Small intestine (tissue), 7 donors: ENCODE results near the gene TEX19. TPM values are rescaled to one million over a fixed set of nuclear protein-coding genes. Genes with fewer than 3 reads are reported as not detected.
"Not testable (repeated sequence)": the region's sequence is repeated elsewhere in the genome, so short reads cannot be mapped to it uniquely, and the experiment has no call there.

ENCODE experiments used
- DNase-seq, 2 donors: peaks; one replicate each; pipeline versions ENCODE4 v3.0.0 to v3.0.0-alpha.2; 2013
- FAIRE-seq: peaks from 2 replicates; lab custom pipeline; 2012; peaks lifted over from hg19 to GRCh38; lab: Jason Lieb, UNC
- H3K27ac ChIP-seq, 3 donors: one replicate each; pipeline ENCODE4 v1.5.1; 2013; ENCODE audit warnings: low read length in 2 of 3, mild to moderate bottlenecking in 2 of 3, control low read depth in 1 of 3, inconsistent platforms in 1 of 3, low read depth in 1 of 3, moderate library complexity in 1 of 3
- H3K27me3 ChIP-seq, 3 donors: one replicate each; pipeline ENCODE4 v1.6.1; 2013; ENCODE audit warnings: low read length in 3 of 3, inconsistent platforms in 1 of 3; ENCODE audit not compliant: control insufficient read depth in 3 of 3, insufficient read depth in 3 of 3
- H3K36me3 ChIP-seq, 3 donors: one replicate each; pipeline ENCODE4 v1.6.1; 2013; ENCODE audit warnings: low read length in 3 of 3, inconsistent platforms in 1 of 3, low read depth in 1 of 3, mild to moderate bottlenecking in 1 of 3, moderate library complexity in 1 of 3; ENCODE audit not compliant: control insufficient read depth in 3 of 3, insufficient read depth in 2 of 3
- H3K4me1 ChIP-seq, 3 donors: one replicate each; pipeline ENCODE4 v1.6.1; 2013; ENCODE audit warnings: low read length in 2 of 3, inconsistent platforms in 1 of 3, low read depth in 1 of 3, mild to moderate bottlenecking in 1 of 3, moderate library complexity in 1 of 3; ENCODE audit not compliant: control insufficient read depth in 3 of 3, insufficient read depth in 2 of 3
- H3K4me3 ChIP-seq, 3 donors: one replicate each; pipeline ENCODE4 v1.5.1; 2013; ENCODE audit warnings: low read length in 3 of 3, control low read depth in 1 of 3, inconsistent platforms in 1 of 3, low read depth in 1 of 3, mild to moderate bottlenecking in 1 of 3, moderate library complexity in 1 of 3
- H3K9me3 ChIP-seq, 2 donors: one replicate each; pipeline ENCODE4 v1.6.1; 2013; ENCODE audit warnings: low read depth in 1 of 2, low read length in 1 of 2; ENCODE audit not compliant: control insufficient read depth in 2 of 2, insufficient read depth in 1 of 2
- WGBS, 3 donors: extraction: QIAGEN DNeasy Blood & Tissue Kit; methylation state at CpG; one replicate each; pipeline ENCODE4 v1.1.7; 2013; 5-methylcytosine and 5-hydroxymethylcytosine counted together
- polyA plus RNA-seq, 4 donors: library from polyadenylated mRNA; stranded (reverse) in 3 of 4; unstranded in 1 of 4; fragments of 200-250 nt in 3 of 4; fragments of 120-200 nt in 1 of 4; gene quantifications; one replicate each; pipeline versions ENCODE4 v1.2.1 to v1.2.3, GENCODE V29; 2013
- donor health status: healthy with polysubstance abuse.
- donor health status: control.
- donor health status: control.
- donor health status: Bipolar disorder and iron deficiency.
- donor health status: healthy.

TEX19 gene
- polyA plus RNA-seq, 4 donors: 0.07 TPM; not detected in 3

DNA sequence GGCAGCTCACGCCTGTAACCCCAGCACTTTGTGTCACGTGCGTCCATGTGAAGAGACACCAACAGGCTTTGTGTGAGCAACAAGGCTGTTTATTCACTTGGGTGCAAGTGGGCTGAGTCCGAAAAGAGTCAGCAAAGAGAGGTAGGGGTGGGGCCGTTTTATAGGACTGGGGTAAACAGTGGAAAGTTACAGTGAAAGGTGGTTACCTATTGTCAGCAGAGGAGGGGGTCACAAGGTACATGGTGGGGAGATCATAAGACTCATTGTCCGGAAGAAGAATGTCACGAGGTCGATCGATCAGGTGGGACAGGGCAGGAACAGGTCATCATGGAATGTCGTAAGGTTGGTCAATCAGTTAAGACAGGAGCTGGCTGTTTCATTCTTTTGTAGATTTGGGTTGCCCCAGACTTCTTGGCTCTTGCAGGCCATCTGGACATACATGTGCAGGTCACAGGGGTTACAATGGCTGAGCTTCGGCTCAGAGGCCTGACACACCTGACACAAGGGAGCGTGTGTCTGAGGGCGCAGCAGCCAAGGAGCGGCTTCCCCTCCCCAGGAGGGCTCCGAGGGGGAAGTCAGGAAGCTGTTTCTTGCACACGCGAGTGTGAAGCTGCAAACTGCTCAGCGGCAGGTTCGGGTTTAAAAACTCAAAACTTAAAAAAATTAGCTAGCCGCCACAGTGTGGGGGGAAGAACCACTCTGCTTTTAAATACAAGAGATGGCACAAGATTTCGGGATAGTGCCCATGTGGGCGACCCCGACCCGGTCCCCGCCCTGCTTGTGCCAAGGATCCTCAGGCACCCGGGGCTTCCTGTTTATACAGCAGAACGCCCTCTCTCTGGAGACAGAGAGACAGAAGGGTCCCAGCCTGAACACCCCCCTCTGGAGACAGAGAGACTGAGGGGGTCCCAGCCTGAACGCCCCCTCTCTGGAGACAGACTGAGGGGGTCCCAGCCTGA is 12.4 kb upstream of the TEX19 start:
- DNase-seq: peak in 1 of 2 donors; percentile 48
- H3K27me3 ChIP-seq: no peaks in the 10 kb centered on the region
- 44 to 55% (median 46%) methylated on average over 28 of the region's 28 CpGs for WGBS, 3 donors
- no peak overlapping the region for H3K4me3 ChIP-seq
- no peaks in the 10 kb centered on the region for H3K9me3 ChIP-seq
- peaks cover 0 to 9% (median 0%) of the 10 kb centered on the region in 3 donors for H3K4me1 ChIP-seq
- no peaks in the 10 kb centered on the region for H3K36me3 ChIP-seq
- no peak for FAIRE-seq
- no peak overlapping the region for H3K27ac ChIP-seq

DNA sequence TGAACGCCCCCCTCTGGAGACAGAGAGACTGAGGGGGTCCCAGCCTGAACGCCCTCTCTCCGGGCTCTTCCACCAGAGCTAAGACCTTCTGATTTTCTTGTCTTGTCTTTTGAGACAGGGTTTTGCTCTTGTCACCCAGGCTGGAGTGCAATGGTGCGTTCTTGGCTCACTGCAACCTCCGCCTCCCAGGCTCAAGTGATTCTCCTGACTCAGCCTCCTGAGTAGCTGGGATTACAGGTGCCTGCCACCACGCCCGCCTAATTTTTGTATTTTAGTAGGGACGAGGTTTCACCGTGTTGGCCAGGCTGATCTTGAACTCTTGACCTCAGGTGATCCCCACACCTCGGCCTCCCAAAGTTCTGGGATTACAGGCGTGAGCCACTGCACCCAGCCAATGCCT is 11.1 kb upstream of the TEX19 start:
- H3K4me1 ChIP-seq: peaks cover 0 to 11% (median 0%) of the 10 kb centered on the region in 3 donors
- FAIRE-seq, H3K27ac ChIP-seq, DNase-seq, H3K9me3 ChIP-seq, H3K36me3 ChIP-seq, H3K4me3 ChIP-seq, H3K27me3 ChIP-seq: not testable (repeated sequence)
- 58 to 79% (median 77%) methylated on average over 11 of the region's 11 CpGs for WGBS, 3 donors

DNA sequence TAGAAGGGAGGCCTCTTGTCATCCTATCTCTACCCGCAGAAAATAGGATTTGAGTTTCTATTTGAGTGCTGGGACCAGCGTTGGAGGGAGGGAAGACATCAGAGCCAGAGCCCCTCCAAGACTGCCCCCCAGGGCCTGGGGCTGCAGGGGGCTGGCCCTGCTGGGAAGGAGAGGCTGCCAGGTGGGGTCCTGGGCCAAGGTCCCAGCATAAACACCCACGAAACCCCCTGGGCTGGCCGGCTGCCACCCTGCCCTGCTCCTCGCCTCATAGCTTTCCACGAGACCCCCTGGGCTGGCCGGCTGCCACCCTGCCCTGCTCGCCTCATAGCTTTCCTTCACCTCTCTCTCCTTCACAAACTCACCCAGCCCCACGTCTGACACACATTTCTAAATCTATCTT is 10.6 kb upstream of the TEX19 start:
- no peaks in the 10 kb centered on the region for H3K9me3 ChIP-seq
- 63 to 72% (median 66%) methylated on average over 9 of the region's 9 CpGs for WGBS, 3 donors
- H3K36me3 ChIP-seq: no peaks in the 10 kb centered on the region
- no peak for FAIRE-seq
- H3K27ac ChIP-seq: no peak overlapping the region
- H3K4me1 ChIP-seq: peaks cover 0 to 11% (median 0%) of the 10 kb centered on the region in 3 donors
- H3K27me3 ChIP-seq: no peaks in the 10 kb centered on the region
- H3K4me3 ChIP-seq: no peak overlapping the region
- DNase-seq: no peak

DNA sequence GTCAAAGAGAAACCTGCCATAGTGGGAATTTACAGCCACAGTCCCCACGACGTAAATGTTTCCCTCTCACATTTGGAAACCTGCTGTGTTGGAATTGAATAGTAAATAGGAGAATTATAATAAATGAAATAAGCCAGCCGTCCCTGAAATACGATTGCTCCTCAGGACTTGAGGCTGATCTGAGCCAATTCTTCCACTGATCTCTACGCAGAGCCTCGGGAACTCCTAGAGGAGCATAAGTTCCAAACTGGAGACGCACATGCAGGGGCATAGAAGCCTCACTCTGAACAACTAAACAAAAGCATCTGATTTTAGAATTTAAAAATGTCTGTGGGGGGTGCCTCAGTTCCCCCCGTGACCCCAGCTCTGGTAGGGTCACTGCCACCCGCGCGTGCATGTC is 10.2 kb upstream of the TEX19 start:
- H3K27ac ChIP-seq: no peak overlapping the region
- no peak for FAIRE-seq
- H3K36me3 ChIP-seq: no peaks in the 10 kb centered on the region

DNA sequence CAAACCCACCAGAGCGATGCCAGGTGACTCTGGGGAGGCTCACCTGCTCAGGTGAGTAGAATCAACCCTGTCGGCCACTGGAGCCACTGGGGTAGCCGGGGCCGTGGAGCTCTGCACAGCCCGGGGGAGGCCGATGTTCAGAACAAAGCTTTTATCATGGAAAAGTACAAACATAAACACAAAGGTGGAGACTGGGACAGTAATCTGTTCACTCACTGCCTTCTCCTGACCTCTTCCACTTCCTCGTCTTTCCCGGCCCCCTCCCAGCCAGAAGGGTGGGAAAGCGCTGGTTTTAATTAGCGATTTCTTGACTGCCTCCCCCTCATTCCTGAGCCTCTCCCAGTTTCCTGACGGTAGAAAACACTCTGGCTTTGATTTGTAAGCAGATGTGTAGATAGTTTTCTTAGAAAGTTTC is 9.8 kb upstream of the TEX19 start:
- FAIRE-seq: no peak
- 25 to 43% (median 39%) methylated on average over 11 of the region's 11 CpGs for WGBS, 3 donors

More for the DNA sequence above, 10.2 kb upstream of the TEX19 start:
- WGBS, 3 donors: 65 to 68% (median 66%) methylated on average over 11 of the region's 11 CpGs
- no peak overlapping the region for H3K4me3 ChIP-seq
- H3K27me3 ChIP-seq: no peaks in the 10 kb centered on the region
- no peak for DNase-seq
- no peaks in the 10 kb centered on the region for H3K9me3 ChIP-seq
- H3K4me1 ChIP-seq: peaks cover 0 to 11% (median 0%) of the 10 kb centered on the region in 3 donors

DNA sequence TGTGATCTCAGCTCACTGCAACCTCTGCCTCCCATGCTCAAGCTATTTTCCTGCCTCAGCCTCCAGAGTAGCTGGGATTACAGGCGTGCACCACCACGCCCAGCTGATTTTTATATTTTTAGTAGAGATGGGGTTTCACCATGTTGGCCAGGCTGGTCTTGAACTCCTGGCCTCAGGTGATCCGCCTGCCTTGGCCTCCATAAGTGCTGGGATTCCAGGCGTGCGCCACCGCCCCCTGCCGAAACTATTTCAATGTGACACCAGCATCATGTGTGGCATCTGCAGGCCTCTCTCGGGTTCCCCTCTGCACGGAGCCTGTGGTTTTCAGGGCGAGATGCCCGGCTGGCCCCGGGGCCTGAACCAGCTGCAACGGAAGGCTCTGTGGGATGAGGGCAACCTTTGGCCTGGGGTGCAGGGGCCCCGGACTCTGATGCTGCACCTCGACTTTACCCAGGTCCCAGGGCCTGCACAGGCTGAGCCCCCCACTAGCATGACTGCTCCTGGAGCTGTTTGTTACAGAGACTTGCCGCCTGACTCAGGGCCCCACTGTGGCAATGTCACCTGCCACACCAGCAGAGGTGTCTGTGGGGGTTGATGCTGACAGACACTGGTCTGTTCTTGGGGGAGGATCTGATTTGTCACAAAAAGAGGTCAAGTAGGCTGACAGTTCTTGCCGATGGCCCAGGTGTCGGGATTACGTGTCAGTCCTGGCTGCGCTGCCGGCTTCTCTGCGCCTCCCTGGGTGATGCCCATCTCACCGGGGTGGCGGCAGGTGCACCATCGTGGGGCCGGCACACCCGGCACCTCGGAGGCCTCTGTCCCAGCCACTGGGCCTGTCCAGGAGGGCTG is 8.6 kb upstream of the TEX19 start:
- no peak overlapping the region for H3K4me3 ChIP-seq
- H3K27me3 ChIP-seq: peaks cover 0 to under 1% (median 0%) of the 10 kb centered on the region in 3 donors
- no peak overlapping the region for H3K27ac ChIP-seq
- 67 to 84% (median 74%) methylated on average over 28 of the region's 28 CpGs for WGBS, 3 donors
- DNase-seq (no peak), FAIRE-seq (no peak)
- H3K9me3 ChIP-seq: no peaks in the 10 kb centered on the region
- H3K36me3 ChIP-seq: no peaks in the 10 kb centered on the region
- H3K4me1 ChIP-seq: peaks cover 0 to 11% (median 0%) of the 10 kb centered on the region in 3 donors

More for the DNA sequence above, 9.8 kb upstream of the TEX19 start:
- Histone ChIP-seq H3K27ac (no peak overlapping the region), H3K4me1 (peaks cover 0 to 11% (median 0%) of the 10 kb centered on the region in 3 donors), H3K36me3 (no peaks in the 10 kb centered on the region), H3K4me3 (no peak overlapping the region), H3K27me3 (no peaks in the 10 kb centered on the region), H3K9me3 (no peaks in the 10 kb centered on the region)
- no peak for DNase-seq

DNA sequence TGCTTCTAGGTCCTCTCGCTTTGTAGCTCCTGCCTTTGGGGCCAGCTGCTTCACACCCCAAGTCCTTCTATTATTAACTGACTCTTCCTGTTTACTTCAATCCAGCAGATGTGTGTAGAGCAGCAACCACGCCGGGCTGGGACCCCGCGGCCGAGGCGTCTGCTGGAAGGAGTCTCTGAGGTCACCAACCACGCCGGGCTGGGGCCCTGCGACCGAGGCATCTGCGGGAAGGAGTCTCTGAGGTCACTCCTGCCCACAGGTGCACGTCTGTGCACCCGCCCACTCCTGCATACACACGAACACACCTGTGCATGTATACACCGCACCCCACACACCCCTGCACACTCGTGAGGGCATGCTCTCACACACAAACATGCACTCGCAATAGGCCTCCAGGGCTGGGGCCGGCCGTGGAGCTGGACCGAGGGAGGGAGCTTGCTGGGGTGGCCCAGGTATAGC is 7.8 kb upstream of the TEX19 start:
- Histone ChIP-seq H3K9me3 (no peaks in the 10 kb centered on the region), H3K27ac (no peak overlapping the region), H3K4me3 (no peak overlapping the region), H3K27me3 (peaks cover 0 to 5% (median 0%) of the 10 kb centered on the region in 3 donors), H3K36me3 (no peaks in the 10 kb centered on the region), H3K4me1 (peaks cover 0 to 9% (median 0%) of the 10 kb centered on the region in 3 donors)
- no peak for FAIRE-seq
- WGBS, 3 donors: 39 to 53% (median 49%) methylated on average over 21 of the region's 21 CpGs
- DNase-seq: no peak
